ENCODE data around the gene EOMES.

The EOMES gene

DNA sequence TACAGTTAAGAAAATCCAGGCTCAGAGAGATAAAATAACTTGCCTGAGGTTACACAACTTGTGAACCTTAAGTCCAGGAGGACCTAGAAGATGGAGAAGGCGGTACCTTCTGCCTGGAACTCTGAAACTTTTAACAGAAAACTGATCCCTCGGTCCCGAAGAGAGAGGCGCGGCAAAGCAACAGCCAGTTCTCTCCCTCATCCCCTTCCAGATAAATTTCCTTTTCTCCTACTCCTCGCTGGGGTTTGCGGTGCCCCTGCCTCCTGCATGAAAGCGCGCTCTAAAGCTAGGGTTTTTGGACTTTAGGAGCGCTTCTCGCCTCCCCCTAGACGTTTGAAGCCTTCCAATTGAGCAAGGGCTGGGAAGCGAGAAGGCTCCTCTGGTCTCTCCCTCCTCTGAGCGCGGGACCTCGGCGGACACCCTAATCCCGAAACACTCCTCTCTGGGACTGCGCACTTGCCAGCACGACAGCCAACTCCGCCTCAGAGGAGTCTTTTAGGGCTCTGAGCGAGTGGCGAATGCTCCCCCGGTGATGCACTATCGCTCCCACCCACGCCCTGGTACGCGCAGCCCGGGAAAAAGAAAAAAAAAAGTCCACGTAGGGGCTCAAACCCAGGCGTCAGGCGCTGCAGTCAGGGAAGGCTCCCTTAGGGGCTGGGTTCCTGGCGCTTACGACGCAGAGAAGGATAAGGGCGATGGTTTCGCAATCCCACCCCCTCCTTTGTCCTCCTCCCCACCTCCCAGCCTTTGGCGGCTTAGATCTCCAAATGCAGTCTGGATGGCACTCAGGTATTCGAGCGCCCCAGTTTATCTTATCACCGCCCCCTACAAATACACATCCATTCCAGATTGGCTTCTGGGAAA lies 7.9 kb upstream of the EOMES start:
- H3K9me3 ChIP-seq (ENCODE audit: control insufficient read depth, insufficient read depth, low read length): no peaks in the 10 kb centered on the region; the same call in 1 of the 2 replicates
- no peaks in the 10 kb centered on the region for H3K36me3 ChIP-seq (ENCODE audit: control insufficient read depth, insufficient read depth, low read length)
- H3K4me1 ChIP-seq (ENCODE audit: control insufficient read depth, insufficient read depth, low read length): peaks cover 60% of the 10 kb centered on the region
- peak overlapping the region; percentile 27 for H3K27ac ChIP-seq (ENCODE audit: low read depth, low read length)
- no peak overlapping the region for H3K9ac ChIP-seq (ENCODE audit: low read depth, low read length)
- H3K27me3 ChIP-seq (ENCODE audit: control insufficient read depth, insufficient read depth, low read length): peaks cover 98% of the 10 kb centered on the region
- peak overlapping the region; percentile 46 for H3K4me3 ChIP-seq (ENCODE audit: low read depth, low read length)

- Histone ChIP-seq H3K27me3 (ENCODE audit: control insufficient read depth, insufficient read depth, low read length) (peaks cover 100% of the 10 kb centered on the region), H3K9me3 (ENCODE audit: control insufficient read depth, insufficient read depth, low read length) (no peaks in the 10 kb centered on the region; the same call in 1 of the 2 replicates), H3K4me3 (ENCODE audit: low read depth, low read length) (peak overlapping the region; percentile 46), H3K27ac (ENCODE audit: low read depth, low read length) (peak overlapping the region; percentile 95), H3K36me3 (ENCODE audit: control insufficient read depth, insufficient read depth, low read length) (no peaks in the 10 kb centered on the region), H3K4me1 (ENCODE audit: control insufficient read depth, insufficient read depth, low read length) (peaks cover 64% of the 10 kb centered on the region), H3K9ac (ENCODE audit: low read depth, low read length) (no peak overlapping the region)
Measured at GRCh38 chr3:27729325-27729724, 7.2 kb upstream of the EOMES start.

DNA sequence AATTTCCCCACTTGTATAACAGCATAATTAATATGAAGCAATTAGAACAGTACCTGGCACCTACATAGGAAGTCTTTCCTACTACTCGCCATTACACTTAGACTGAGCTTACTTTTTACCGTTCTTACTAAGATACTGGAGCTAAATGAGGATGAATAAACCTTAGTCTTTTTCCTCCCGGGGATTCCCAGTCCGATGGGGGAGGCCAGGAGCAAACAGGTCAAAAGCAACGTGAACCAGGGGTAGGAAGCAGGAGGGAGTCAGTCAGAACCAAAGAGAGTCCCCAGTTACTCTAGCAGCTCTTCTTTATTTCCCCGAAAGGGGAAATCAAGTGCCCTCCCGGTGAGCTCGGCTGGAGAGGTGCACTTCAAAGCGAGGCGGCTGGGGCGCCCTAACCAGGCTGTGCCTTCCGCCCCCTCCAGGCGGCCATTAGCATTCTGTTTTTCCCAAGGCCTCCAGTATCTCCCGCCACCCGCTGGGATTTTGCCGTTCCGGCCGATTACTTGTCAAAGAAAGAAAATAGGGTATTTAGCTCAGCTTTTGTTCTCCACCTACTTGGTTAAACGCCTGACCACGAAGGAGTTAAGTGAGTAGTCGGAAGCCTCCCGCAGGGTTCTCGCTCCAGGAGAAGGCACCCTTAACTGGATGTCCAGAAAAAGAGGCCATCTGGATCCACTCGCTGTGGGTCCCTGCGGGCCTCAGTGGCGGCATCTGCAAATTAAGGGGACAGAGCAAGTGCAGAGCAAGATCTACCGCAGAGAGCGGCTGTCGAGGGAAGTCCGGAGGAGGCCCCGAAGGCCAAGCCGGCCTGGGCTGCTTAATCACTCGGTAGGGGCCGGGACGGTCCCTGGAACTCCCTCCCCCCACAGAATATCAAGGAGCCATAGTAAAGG lies 6.3 kb upstream of the EOMES start:
- Histone ChIP-seq H3K27ac (ENCODE audit: low read depth, low read length) (peak overlapping the region; percentile 95), H3K4me3 (ENCODE audit: low read depth, low read length) (peak overlapping the region; percentile 22), H3K4me1 (ENCODE audit: control insufficient read depth, insufficient read depth, low read length) (peaks cover 72% of the 10 kb centered on the region), H3K27me3 (ENCODE audit: control insufficient read depth, insufficient read depth, low read length) (peaks cover 100% of the 10 kb centered on the region), H3K36me3 (ENCODE audit: control insufficient read depth, insufficient read depth, low read length) (no peaks in the 10 kb centered on the region), H3K9me3 (ENCODE audit: control insufficient read depth, insufficient read depth, low read length) (no peaks in the 10 kb centered on the region; the same call in 1 of the 2 replicates), H3K9ac (ENCODE audit: low read depth, low read length) (no peak overlapping the region)

DNA sequence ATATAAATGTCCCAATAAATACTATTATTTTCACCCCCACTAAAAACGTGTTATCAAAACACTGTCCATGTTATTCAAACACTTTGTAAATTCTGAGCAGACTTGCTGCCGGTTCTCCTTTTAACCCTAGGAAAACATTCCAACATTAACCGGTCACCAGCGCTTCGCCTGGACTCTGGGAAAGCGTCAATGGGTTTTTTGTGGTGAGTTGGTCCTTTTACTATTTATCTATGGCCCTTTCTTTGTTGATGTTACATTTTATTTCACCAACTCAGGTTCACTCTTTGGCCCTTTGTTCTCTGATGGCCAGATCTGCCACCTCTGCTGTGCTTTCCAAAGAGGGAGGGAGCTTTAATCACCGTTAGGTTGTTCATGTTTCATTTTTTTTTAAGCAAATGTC lies 4.1 kb upstream of the EOMES start:
- Histone ChIP-seq H3K4me1 (ENCODE audit: control insufficient read depth, insufficient read depth, low read length) (peaks cover 71% of the 10 kb centered on the region), H3K4me3 (ENCODE audit: low read depth, low read length) (no peak overlapping the region), H3K9ac (ENCODE audit: low read depth, low read length) (no peak overlapping the region), H3K36me3 (ENCODE audit: control insufficient read depth, insufficient read depth, low read length) (no peaks in the 10 kb centered on the region), H3K27me3 (ENCODE audit: control insufficient read depth, insufficient read depth, low read length) (peaks cover 100% of the 10 kb centered on the region), H3K9me3 (ENCODE audit: control insufficient read depth, insufficient read depth, low read length) (no peaks in the 10 kb centered on the region; the same call in 1 of the 2 replicates), H3K27ac (ENCODE audit: low read depth, low read length) (no peak overlapping the region)

GRCh38 chr3:27724459-27725197 lies 2.5 kb upstream of the EOMES start:
- H3K4me1 ChIP-seq (ENCODE audit: control insufficient read depth, insufficient read depth, low read length): peaks cover 63% of the 10 kb centered on the region
- no peak overlapping the region for H3K9ac ChIP-seq (ENCODE audit: low read depth, low read length)
- peaks cover 100% of the 10 kb centered on the region for H3K27me3 ChIP-seq (ENCODE audit: control insufficient read depth, insufficient read depth, low read length)
- no peak overlapping the region for H3K27ac ChIP-seq (ENCODE audit: low read depth, low read length)
- peak overlapping the region; percentile 21; the same call in 1 of the 2 replicates for H3K4me3 ChIP-seq (ENCODE audit: low read depth, low read length)
- no peaks in the 10 kb centered on the region for H3K36me3 ChIP-seq (ENCODE audit: control insufficient read depth, insufficient read depth, low read length)
- no peaks in the 10 kb centered on the region; the same call in 1 of the 2 replicates for H3K9me3 ChIP-seq (ENCODE audit: control insufficient read depth, insufficient read depth, low read length)

DNA sequence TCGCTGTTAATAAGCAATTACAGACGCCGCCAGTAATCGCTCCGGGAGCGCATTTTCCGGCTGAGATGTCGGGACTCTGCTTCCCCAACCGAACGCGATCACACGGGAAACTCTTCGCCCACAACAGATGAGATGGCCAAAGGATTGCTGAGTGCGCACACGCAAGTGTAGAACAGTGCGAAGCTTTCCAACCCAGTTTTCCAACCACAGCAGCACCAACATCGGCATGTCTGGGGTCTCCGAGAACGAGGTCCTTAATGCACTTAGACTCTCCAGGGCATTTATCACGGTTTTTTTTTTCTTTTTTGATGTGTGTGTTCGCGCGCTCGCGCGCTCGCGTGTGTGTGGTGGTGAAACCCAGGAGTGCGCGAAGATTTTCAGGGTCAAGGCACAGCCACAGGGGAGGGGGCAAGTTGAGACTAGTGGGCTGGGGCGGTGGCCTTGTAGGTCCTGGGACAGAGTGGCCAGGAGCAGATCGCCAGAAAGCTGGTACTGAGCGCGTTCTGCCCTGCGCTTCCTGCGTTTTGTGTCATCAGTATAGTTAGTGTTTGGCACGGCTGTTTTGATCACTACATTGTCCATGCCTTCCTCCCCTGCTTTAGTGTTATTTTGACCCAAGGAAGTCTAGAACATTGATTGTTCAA lies 1.8 kb upstream of the EOMES start:
- Histone ChIP-seq H3K27ac (ENCODE audit: low read depth, low read length) (no peak overlapping the region), H3K27me3 (ENCODE audit: control insufficient read depth, insufficient read depth, low read length) (peaks cover 100% of the 10 kb centered on the region), H3K36me3 (ENCODE audit: control insufficient read depth, insufficient read depth, low read length) (no peaks in the 10 kb centered on the region), H3K9me3 (ENCODE audit: control insufficient read depth, insufficient read depth, low read length) (no peaks in the 10 kb centered on the region), H3K9ac (ENCODE audit: low read depth, low read length) (no peak overlapping the region), H3K4me3 (ENCODE audit: low read depth, low read length) (peak overlapping the region; percentile 21), H3K4me1 (ENCODE audit: control insufficient read depth, insufficient read depth, low read length) (peaks cover 63% of the 10 kb centered on the region)

- Histone ChIP-seq H3K27ac (ENCODE audit: low read depth, low read length) (no peak overlapping the region), H3K36me3 (ENCODE audit: control insufficient read depth, insufficient read depth, low read length) (no peaks in the 10 kb centered on the region), H3K9me3 (ENCODE audit: control insufficient read depth, insufficient read depth, low read length) (no peaks in the 10 kb centered on the region), H3K27me3 (ENCODE audit: control insufficient read depth, insufficient read depth, low read length) (peaks cover 100% of the 10 kb centered on the region), H3K9ac (ENCODE audit: low read depth, low read length) (no peak overlapping the region), H3K4me3 (ENCODE audit: low read depth, low read length) (no peak overlapping the region), H3K4me1 (ENCODE audit: control insufficient read depth, insufficient read depth, low read length) (peaks cover 64% of the 10 kb centered on the region)
Measured at GRCh38 chr3:27723456-27723814, 1.3 kb upstream of the EOMES start.

DNA sequence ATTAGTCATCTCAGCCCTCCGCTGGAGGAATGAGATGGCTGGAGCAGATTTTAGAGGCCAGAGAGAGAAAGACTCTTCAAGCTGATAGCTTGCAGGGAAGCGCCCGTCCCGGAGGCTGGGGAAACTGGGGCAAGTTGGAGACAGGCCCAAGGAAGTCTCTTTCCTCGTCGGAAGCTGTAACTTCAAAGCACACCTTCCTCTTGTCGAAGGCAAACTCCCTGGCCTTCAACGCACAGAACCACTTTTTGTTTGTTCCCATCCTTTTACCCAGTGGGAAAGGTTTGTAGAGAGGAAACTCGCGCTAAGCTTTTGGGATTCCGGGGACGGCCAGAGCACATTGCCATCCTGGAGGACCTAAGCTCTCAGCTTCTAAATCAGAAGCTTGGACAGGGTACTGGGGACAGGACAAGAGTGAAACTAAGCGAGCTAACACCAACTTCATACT lies 900 bp upstream of the EOMES start:
- Histone ChIP-seq H3K4me3 (ENCODE audit: low read depth, low read length) (peak overlapping the region; percentile 54; the same call in 1 of the 2 replicates), H3K9ac (ENCODE audit: low read depth, low read length) (no peak overlapping the region), H3K9me3 (ENCODE audit: control insufficient read depth, insufficient read depth, low read length) (no peaks in the 10 kb centered on the region), H3K4me1 (ENCODE audit: control insufficient read depth, insufficient read depth, low read length) (peaks cover 64% of the 10 kb centered on the region), H3K27ac (ENCODE audit: low read depth, low read length) (peak overlapping the region; percentile 7), H3K27me3 (ENCODE audit: control insufficient read depth, insufficient read depth, low read length) (peaks cover 100% of the 10 kb centered on the region), H3K36me3 (ENCODE audit: control insufficient read depth, insufficient read depth, low read length) (no peaks in the 10 kb centered on the region)

GRCh38 chr3:27720899-27721716 lies 1.0 kb downstream of the EOMES start:
- H3K9ac ChIP-seq (ENCODE audit: low read depth, low read length): no peak overlapping the region
- no peaks in the 10 kb centered on the region for H3K36me3 ChIP-seq (ENCODE audit: control insufficient read depth, insufficient read depth, low read length)
- H3K4me1 ChIP-seq (ENCODE audit: control insufficient read depth, insufficient read depth, low read length): peaks cover 65% of the 10 kb centered on the region
- H3K4me3 ChIP-seq (ENCODE audit: low read depth, low read length): peak overlapping the region; percentile 54
- peak overlapping the region; percentile 56 for H3K27ac ChIP-seq (ENCODE audit: low read depth, low read length)
- peaks cover 100% of the 10 kb centered on the region for H3K27me3 ChIP-seq (ENCODE audit: control insufficient read depth, insufficient read depth, low read length)
- no peaks in the 10 kb centered on the region for H3K9me3 ChIP-seq (ENCODE audit: control insufficient read depth, insufficient read depth, low read length)
